WTC11 (cell line): ENCODE data around the gene HOMEZ. TPM values are rescaled to one million over a fixed set of nuclear protein-coding genes. Genes with fewer than 3 reads are reported as not detected.

Experiments
- ATAC-seq: fragments of 200-7000 bp; cut with Tn5 transposase; 2 replicates; pipeline ENCODE4 v1.10.0; 2021; ENCODE audit warnings: mild to moderate bottlenecking, moderate library complexity
- CTCF ChIA-PET: fragments of 300-600 bp; sonication (Branson Sonifier 250); formaldehyde crosslinking; loops from one replicate; lab custom pipeline; 2021; ENCODE audit warnings: antibody characterized with exemption; lab: Charles Lee
- POLR2A ChIA-PET: fragments of 350-600 bp; sonication (Branson Sonifier 250); formaldehyde crosslinking; loops from one replicate; lab custom pipeline; 2021; ENCODE audit warnings: antibody characterized with exemption; lab: Charles Lee
- DNase-seq: peaks from one replicate; pipeline ENCODE4 v3.0.0; 2021; ENCODE audit warnings: low spot score
- H3K27ac Mint-ChIP-seq: 2 replicates; pipeline ENCODE4 v1.8.0; 2021; ENCODE audit warnings: mixed read lengths
- H3K27me3 Mint-ChIP-seq: 2 replicates; pipeline ENCODE4 v1.8.0; 2021; ENCODE audit warnings: low read depth, mild to moderate bottlenecking, moderate library complexity, mixed read lengths
- H3K36me3 Mint-ChIP-seq: 2 replicates; pipeline ENCODE4 v1.8.0; 2021; ENCODE audit warnings: mixed read lengths
- H3K4me1 Mint-ChIP-seq: 2 replicates; pipeline ENCODE4 v1.8.0; 2022; ENCODE audit warnings: mixed read lengths
- H3K4me3 Mint-ChIP-seq: 2 replicates; pipeline ENCODE4 v1.8.0; 2021; ENCODE audit warnings: mild to moderate bottlenecking, moderate library complexity, mixed read lengths
- H3K9me3 Mint-ChIP-seq: 2 replicates; pipeline ENCODE4 v1.8.0; 2021; ENCODE audit warnings: mixed read lengths
- ATF1 ChIP-seq: sonication (generic); formaldehyde crosslinking; IDR thresholded peaks from 2 replicates; pipeline ENCODE4 v1.8.1; 2023; ENCODE audit warnings: mild to moderate bottlenecking, moderate library complexity, missing genetic modification reagents
- ETV6 ChIP-seq: sonication (generic); formaldehyde crosslinking; IDR thresholded peaks from 2 replicates; pipeline ENCODE4 v1.8.1; 2022; ENCODE audit warnings: mild to moderate bottlenecking, missing genetic modification reagents
- FOXK1 ChIP-seq: sonication (generic); formaldehyde crosslinking; IDR thresholded peaks from 2 replicates; pipeline ENCODE4 v1.8.0; 2022; ENCODE audit warnings: mild to moderate bottlenecking, moderate library complexity, missing genetic modification reagents
- NR2C2 ChIP-seq: sonication (generic); formaldehyde crosslinking; IDR thresholded peaks from 2 replicates; pipeline ENCODE4 v1.8.0; 2022; ENCODE audit warnings: mild to moderate bottlenecking, missing genetic modification reagents
- NR3C1 ChIP-seq: sonication (generic); formaldehyde crosslinking; conservative IDR thresholded peaks from 2 replicates; pipeline ENCODE4 v1.8.1; 2023; ENCODE audit warnings: low read depth, mild to moderate bottlenecking, missing genetic modification reagents
- PRRX2 ChIP-seq: fragments of 250-450 bp; sonication (Bioruptor Pico); IDR thresholded peaks from 2 replicates; pipeline ENCODE4 v1.8.0; 2021; ENCODE audit warnings: mild to moderate bottlenecking
- total RNA-seq: library from RNA; stranded (reverse); gene quantifications from 3 replicates; pipeline ENCODE4 v1.2.3, GENCODE V29; 2021
- TF ChIP-seq, protein P1 (sequence below): fragments of 250-450 bp; sonication (Bioruptor Pico); IDR thresholded peaks from 2 replicates; pipeline ENCODE4 v1.9.0; 2021; ENCODE audit warnings: moderate library complexity, mild to moderate bottlenecking, inconsistent platforms, borderline replicate concordance
- TF ChIP-seq, protein P2 (sequence below): sonication (generic); formaldehyde crosslinking; IDR thresholded peaks from 2 replicates; pipeline ENCODE4 v1.8.0; 2023; ENCODE audit warnings: missing genetic modification reagents, mild to moderate bottlenecking, borderline replicate concordance
- TF ChIP-seq, protein P3 (sequence below): sonication (generic); formaldehyde crosslinking; IDR thresholded peaks from 2 replicates; pipeline ENCODE4 v1.8.1; 2023; ENCODE audit warnings: mild to moderate bottlenecking, missing genetic modification reagents, borderline replicate concordance
- TF ChIP-seq, protein P4 (sequence below): sonication (generic); formaldehyde crosslinking; IDR thresholded peaks from 2 replicates; pipeline ENCODE4 v1.8.1; 2023; ENCODE audit warnings: mild to moderate bottlenecking, missing genetic modification reagents, moderate library complexity
- TF ChIP-seq, protein P5 (sequence below): sonication (generic); formaldehyde crosslinking; IDR thresholded peaks from 2 replicates; pipeline ENCODE4 v1.8.1; 2022; ENCODE audit warnings: missing genetic modification reagents, borderline replicate concordance
- TF ChIP-seq, protein P6 (sequence below): sonication (generic); formaldehyde crosslinking; conservative IDR thresholded peaks from 2 replicates; pipeline ENCODE4 v1.8.1; 2023; ENCODE audit warnings: mild to moderate bottlenecking, low read depth, missing genetic modification reagents, moderate library complexity
- TF ChIP-seq, protein P7 (sequence below): sonication (generic); formaldehyde crosslinking; IDR thresholded peaks from 2 replicates; pipeline ENCODE4 v1.8.1; 2022; ENCODE audit warnings: mild to moderate bottlenecking, moderate library complexity, missing genetic modification reagents
- TF ChIP-seq, protein P8 (sequence below): fragments of 200-600 bp; IDR thresholded peaks from 2 replicates; pipeline ENCODE4 v1.8.0; 2022; ENCODE audit warnings: antibody characterized with exemption
- TF ChIP-seq, protein P9 (sequence below): fragments of 250-450 bp; sonication (Bioruptor Pico); IDR thresholded peaks from 2 replicates; pipeline ENCODE4 v1.8.0; 2021; ENCODE audit warnings: mild to moderate bottlenecking

Gene HOMEZ
- total RNA-seq, 1 experiment from 2014 or later, result 10.7 TPM

DNA sequence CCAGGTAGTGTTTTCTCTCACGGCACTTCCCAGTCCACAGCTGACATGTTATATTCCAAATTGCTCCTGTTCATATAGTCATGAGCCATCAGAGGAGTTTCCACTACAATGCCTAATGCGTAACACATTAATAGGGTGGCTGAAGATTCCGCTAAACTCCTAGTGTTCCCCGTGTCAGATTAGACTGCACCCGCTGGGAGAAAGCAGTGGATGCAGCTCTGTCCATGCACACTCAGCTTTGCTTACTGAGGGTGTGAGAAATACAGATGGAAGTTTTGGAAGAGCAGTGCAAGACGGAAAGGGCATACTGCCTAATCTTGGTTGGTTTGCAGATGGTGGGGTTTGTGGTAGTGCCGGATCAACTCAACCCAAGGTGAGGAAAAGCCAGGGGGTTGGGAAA is 11.2 kb upstream of the HOMEZ start:
- CTCF ChIA-PET, result interaction anchor here (1.0 to 2.6 kb wide), 4 partner anchors 11 to 228 kb away, joined by 3 to 16 read pairs (median 4); partner anchors contain the start of genes HOMEZ and PABPN1
- H3K27me3 Mint-ChIP-seq, result peaks cover 87% of the 10 kb centered on the region

More for the DNA sequence above, 11.2 kb upstream of the HOMEZ start:
- DNase-seq, result no peak
- no peak overlapping the region for H3K4me3 Mint-ChIP-seq
- peaks cover 5% of the 10 kb centered on the region for H3K36me3 Mint-ChIP-seq
- ATAC-seq, result no peak
- POLR2A ChIA-PET, result no interaction called here
- H3K9me3 Mint-ChIP-seq, result no peaks in the 10 kb centered on the region
- H3K4me1 Mint-ChIP-seq, result peaks cover 20% of the 10 kb centered on the region
- no peak overlapping the region for H3K27ac Mint-ChIP-seq
- no peak for TF ChIP-seq ETV6 (CRISPR knock-in tag)
- TF ChIP-seq, protein P1, sequence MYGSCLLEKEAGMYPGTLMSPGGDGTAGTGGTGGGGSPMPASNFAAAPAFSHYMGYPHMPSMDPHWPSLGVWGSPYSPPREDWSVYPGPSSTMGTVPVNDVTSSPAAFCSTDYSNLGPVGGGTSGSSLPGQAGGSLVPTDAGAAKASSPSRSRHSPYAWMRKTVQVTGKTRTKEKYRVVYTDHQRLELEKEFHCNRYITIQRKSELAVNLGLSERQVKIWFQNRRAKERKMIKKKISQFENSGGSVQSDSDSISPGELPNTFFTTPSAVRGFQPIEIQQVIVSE (CRISPR knock-in tag), result no peak
- TF ChIP-seq, protein P2, sequence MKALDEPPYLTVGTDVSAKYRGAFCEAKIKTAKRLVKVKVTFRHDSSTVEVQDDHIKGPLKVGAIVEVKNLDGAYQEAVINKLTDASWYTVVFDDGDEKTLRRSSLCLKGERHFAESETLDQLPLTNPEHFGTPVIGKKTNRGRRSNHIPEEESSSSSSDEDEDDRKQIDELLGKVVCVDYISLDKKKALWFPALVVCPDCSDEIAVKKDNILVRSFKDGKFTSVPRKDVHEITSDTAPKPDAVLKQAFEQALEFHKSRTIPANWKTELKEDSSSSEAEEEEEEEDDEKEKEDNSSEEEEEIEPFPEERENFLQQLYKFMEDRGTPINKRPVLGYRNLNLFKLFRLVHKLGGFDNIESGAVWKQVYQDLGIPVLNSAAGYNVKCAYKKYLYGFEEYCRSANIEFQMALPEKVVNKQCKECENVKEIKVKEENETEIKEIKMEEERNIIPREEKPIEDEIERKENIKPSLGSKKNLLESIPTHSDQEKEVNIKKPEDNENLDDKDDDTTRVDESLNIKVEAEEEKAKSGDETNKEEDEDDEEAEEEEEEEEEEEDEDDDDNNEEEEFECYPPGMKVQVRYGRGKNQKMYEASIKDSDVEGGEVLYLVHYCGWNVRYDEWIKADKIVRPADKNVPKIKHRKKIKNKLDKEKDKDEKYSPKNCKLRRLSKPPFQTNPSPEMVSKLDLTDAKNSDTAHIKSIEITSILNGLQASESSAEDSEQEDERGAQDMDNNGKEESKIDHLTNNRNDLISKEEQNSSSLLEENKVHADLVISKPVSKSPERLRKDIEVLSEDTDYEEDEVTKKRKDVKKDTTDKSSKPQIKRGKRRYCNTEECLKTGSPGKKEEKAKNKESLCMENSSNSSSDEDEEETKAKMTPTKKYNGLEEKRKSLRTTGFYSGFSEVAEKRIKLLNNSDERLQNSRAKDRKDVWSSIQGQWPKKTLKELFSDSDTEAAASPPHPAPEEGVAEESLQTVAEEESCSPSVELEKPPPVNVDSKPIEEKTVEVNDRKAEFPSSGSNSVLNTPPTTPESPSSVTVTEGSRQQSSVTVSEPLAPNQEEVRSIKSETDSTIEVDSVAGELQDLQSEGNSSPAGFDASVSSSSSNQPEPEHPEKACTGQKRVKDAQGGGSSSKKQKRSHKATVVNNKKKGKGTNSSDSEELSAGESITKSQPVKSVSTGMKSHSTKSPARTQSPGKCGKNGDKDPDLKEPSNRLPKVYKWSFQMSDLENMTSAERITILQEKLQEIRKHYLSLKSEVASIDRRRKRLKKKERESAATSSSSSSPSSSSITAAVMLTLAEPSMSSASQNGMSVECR, result no peak
- TF ChIP-seq, protein P3, sequence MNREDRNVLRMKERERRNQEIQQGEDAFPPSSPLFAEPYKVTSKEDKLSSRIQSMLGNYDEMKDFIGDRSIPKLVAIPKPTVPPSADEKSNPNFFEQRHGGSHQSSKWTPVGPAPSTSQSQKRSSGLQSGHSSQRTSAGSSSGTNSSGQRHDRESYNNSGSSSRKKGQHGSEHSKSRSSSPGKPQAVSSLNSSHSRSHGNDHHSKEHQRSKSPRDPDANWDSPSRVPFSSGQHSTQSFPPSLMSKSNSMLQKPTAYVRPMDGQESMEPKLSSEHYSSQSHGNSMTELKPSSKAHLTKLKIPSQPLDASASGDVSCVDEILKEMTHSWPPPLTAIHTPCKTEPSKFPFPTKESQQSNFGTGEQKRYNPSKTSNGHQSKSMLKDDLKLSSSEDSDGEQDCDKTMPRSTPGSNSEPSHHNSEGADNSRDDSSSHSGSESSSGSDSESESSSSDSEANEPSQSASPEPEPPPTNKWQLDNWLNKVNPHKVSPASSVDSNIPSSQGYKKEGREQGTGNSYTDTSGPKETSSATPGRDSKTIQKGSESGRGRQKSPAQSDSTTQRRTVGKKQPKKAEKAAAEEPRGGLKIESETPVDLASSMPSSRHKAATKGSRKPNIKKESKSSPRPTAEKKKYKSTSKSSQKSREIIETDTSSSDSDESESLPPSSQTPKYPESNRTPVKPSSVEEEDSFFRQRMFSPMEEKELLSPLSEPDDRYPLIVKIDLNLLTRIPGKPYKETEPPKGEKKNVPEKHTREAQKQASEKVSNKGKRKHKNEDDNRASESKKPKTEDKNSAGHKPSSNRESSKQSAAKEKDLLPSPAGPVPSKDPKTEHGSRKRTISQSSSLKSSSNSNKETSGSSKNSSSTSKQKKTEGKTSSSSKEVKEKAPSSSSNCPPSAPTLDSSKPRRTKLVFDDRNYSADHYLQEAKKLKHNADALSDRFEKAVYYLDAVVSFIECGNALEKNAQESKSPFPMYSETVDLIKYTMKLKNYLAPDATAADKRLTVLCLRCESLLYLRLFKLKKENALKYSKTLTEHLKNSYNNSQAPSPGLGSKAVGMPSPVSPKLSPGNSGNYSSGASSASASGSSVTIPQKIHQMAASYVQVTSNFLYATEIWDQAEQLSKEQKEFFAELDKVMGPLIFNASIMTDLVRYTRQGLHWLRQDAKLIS (CRISPR knock-in tag), result no peak
- TF ChIP-seq, protein P4, sequence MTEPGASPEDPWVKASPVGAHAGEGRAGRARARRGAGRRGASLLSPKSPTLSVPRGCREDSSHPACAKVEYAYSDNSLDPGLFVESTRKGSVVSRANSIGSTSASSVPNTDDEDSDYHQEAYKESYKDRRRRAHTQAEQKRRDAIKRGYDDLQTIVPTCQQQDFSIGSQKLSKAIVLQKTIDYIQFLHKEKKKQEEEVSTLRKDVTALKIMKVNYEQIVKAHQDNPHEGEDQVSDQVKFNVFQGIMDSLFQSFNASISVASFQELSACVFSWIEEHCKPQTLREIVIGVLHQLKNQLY (CRISPR knock-in tag), result no peak
- TF ChIP-seq, protein P5, sequence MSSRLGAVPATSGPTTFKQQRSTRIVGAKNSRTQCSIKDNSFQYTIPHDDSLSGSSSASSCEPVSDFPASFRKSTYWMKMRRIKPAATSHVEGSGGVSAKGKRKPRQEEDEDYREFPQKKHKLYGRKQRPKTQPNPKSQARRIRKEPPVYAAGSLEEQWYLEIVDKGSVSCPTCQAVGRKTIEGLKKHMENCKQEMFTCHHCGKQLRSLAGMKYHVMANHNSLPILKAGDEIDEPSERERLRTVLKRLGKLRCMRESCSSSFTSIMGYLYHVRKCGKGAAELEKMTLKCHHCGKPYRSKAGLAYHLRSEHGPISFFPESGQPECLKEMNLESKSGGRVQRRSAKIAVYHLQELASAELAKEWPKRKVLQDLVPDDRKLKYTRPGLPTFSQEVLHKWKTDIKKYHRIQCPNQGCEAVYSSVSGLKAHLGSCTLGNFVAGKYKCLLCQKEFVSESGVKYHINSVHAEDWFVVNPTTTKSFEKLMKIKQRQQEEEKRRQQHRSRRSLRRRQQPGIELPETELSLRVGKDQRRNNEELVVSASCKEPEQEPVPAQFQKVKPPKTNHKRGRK (CRISPR knock-in tag), result no peak
- no peak for TF ChIP-seq NR2C2 (CRISPR knock-in tag)
- TF ChIP-seq, protein P6, sequence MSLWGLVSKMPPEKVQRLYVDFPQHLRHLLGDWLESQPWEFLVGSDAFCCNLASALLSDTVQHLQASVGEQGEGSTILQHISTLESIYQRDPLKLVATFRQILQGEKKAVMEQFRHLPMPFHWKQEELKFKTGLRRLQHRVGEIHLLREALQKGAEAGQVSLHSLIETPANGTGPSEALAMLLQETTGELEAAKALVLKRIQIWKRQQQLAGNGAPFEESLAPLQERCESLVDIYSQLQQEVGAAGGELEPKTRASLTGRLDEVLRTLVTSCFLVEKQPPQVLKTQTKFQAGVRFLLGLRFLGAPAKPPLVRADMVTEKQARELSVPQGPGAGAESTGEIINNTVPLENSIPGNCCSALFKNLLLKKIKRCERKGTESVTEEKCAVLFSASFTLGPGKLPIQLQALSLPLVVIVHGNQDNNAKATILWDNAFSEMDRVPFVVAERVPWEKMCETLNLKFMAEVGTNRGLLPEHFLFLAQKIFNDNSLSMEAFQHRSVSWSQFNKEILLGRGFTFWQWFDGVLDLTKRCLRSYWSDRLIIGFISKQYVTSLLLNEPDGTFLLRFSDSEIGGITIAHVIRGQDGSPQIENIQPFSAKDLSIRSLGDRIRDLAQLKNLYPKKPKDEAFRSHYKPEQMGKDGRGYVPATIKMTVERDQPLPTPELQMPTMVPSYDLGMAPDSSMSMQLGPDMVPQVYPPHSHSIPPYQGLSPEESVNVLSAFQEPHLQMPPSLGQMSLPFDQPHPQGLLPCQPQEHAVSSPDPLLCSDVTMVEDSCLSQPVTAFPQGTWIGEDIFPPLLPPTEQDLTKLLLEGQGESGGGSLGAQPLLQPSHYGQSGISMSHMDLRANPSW, result no peak
- TF ChIP-seq, protein P7, sequence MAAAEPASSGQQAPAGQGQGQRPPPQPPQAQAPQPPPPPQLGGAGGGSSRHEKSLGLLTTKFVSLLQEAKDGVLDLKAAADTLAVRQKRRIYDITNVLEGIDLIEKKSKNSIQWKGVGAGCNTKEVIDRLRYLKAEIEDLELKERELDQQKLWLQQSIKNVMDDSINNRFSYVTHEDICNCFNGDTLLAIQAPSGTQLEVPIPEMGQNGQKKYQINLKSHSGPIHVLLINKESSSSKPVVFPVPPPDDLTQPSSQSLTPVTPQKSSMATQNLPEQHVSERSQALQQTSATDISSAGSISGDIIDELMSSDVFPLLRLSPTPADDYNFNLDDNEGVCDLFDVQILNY, result no peak
- TF ChIP-seq, protein P8, sequence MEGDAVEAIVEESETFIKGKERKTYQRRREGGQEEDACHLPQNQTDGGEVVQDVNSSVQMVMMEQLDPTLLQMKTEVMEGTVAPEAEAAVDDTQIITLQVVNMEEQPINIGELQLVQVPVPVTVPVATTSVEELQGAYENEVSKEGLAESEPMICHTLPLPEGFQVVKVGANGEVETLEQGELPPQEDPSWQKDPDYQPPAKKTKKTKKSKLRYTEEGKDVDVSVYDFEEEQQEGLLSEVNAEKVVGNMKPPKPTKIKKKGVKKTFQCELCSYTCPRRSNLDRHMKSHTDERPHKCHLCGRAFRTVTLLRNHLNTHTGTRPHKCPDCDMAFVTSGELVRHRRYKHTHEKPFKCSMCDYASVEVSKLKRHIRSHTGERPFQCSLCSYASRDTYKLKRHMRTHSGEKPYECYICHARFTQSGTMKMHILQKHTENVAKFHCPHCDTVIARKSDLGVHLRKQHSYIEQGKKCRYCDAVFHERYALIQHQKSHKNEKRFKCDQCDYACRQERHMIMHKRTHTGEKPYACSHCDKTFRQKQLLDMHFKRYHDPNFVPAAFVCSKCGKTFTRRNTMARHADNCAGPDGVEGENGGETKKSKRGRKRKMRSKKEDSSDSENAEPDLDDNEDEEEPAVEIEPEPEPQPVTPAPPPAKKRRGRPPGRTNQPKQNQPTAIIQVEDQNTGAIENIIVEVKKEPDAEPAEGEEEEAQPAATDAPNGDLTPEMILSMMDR, result no peak
- TF ChIP-seq, protein P9, sequence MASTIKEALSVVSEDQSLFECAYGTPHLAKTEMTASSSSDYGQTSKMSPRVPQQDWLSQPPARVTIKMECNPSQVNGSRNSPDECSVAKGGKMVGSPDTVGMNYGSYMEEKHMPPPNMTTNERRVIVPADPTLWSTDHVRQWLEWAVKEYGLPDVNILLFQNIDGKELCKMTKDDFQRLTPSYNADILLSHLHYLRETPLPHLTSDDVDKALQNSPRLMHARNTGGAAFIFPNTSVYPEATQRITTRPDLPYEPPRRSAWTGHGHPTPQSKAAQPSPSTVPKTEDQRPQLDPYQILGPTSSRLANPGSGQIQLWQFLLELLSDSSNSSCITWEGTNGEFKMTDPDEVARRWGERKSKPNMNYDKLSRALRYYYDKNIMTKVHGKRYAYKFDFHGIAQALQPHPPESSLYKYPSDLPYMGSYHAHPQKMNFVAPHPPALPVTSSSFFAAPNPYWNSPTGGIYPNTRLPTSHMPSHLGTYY (CRISPR knock-in tag), result no peak
- TF ChIP-seq FOXK1, result no peak
- no peak for TF ChIP-seq NR3C1 (CRISPR knock-in tag)
- no peak for TF ChIP-seq PRRX2 (CRISPR knock-in tag)
- TF ChIP-seq ATF1 (CRISPR knock-in tag), result no peak
